GM12872 (cell line): Measurements from ENCODE around the gene PLXNA4.

Source experiments
- TF ChIP-seq, protein P1 (sequence below): IDR thresholded peaks from 3 replicates; pipeline ENCODE4 v1.5.1; 2011; ENCODE audit warnings: low read depth, mild to moderate bottlenecking, low read length, moderate library complexity; ENCODE audit not compliant: insufficient read depth

The PLXNA4 gene

GRCh38 chr7:132109769-132110168 is 466.5 kb downstream of the PLXNA4 start:
- TF ChIP-seq, protein P1, sequence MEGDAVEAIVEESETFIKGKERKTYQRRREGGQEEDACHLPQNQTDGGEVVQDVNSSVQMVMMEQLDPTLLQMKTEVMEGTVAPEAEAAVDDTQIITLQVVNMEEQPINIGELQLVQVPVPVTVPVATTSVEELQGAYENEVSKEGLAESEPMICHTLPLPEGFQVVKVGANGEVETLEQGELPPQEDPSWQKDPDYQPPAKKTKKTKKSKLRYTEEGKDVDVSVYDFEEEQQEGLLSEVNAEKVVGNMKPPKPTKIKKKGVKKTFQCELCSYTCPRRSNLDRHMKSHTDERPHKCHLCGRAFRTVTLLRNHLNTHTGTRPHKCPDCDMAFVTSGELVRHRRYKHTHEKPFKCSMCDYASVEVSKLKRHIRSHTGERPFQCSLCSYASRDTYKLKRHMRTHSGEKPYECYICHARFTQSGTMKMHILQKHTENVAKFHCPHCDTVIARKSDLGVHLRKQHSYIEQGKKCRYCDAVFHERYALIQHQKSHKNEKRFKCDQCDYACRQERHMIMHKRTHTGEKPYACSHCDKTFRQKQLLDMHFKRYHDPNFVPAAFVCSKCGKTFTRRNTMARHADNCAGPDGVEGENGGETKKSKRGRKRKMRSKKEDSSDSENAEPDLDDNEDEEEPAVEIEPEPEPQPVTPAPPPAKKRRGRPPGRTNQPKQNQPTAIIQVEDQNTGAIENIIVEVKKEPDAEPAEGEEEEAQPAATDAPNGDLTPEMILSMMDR: no peak

- TF ChIP-seq, protein P1: no peak
Observed at GRCh38 chr7:132108563-132108962, 467.7 kb downstream of the PLXNA4 start.

DNA sequence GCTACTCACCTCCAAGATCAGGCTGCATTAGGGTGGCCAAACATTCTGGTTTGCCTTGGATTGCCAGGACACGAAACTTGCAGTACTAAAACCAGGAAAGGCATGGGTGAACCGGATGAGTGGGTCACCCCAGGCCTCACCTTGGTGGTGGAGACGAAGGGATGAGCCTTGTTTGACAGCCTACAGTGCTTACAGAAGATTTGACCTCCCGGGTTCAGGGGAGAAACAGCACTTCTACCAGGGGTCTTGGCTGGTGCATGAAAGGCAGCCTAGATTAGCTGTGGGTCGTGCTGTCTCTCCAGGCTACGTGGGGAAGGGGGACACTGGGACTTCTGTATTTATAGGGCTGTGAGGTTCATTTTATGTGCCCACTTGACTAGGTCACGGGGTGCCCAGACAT is 469.8 kb downstream of the PLXNA4 start:
- TF ChIP-seq, protein P1: no peak

- TF ChIP-seq, protein P1: no peak
Observed at GRCh38 chr7:132105096-132105495, 471.2 kb downstream of the PLXNA4 start.

DNA sequence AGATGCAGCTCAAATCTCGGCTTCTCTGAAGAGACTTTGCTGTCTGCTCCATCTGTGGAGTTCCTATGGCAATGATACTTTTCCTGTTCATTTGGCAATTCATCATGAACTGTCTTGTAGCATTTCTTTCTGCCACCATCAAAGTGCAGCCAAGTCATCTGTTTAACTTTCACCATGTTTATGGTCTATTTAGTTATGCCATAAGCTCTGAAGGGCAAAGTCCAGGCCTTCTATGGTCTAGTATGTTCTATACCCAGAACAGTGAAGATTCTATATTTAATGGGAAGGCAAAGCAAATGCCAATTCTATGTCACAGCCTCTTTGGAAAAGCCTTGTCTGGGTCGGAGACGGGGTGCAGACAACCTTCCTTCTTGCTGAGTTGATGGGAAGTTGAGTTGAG is 472.6 kb downstream of the PLXNA4 start:
- TF ChIP-seq, protein P1: no peak

- TF ChIP-seq, protein P1: no peak
Observed at GRCh38 chr7:132102942-132103341, 473.3 kb downstream of the PLXNA4 start.

DNA sequence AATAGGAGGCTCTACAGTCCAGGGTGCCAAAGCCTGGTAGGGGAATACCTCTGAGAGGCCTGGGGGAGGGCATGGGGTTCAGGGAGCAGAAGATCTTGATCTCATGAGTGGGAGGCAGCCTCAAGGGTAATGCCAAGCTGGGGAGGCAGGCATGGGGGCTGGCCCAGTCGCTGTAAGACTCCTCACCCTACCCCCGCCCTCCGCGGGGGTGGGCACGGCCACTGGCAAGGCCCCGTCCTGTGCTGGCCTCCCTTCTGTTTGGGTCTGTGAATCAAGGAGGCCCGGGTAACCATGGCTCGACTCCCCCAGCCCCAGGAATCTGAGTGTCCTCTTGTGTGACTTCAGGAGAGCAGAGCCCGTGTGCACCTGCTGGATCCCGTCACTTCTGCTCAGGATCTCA is 473.9 kb downstream of the PLXNA4 start:
- TF ChIP-seq, protein P1: no peak

GRCh38 chr7:132100981-132101380 is 475.3 kb downstream of the PLXNA4 start:
- TF ChIP-seq, protein P1: no peak
